Liver (tissue), 9 donors: ENCODE data around the gene SHANK2. TPM values are rescaled to one million over a fixed set of nuclear protein-coding genes. Genes with fewer than 3 reads are reported as not detected.
A peak's percentile ranks its signal among the peaks of the same experiment; 100 is the strongest.

ENCODE experiments used
- DNase-seq: peaks from one replicate; pipeline ENCODE4 v3.0.0-alpha.2; 2017; ENCODE audit warnings: low spot score
- H3K27ac ChIP-seq, 2 donors: one replicate each; pipeline ENCODE4 v1.7.0; 2013; ENCODE audit warnings: inconsistent platforms in 2 of 2, low read length in 2 of 2, control low read depth in 1 of 2, low read depth in 1 of 2, mild to moderate bottlenecking in 1 of 2
- H3K27me3 ChIP-seq, 4 donors: one replicate each; pipeline versions ENCODE4 v1.6.1 to v1.7.0; 2013; ENCODE audit warnings: low read length in 3 of 4, inconsistent platforms in 1 of 4, mild to moderate bottlenecking in 1 of 4, moderate library complexity in 1 of 4; ENCODE audit not compliant: control insufficient read depth in 4 of 4, insufficient read depth in 4 of 4
- H3K36me3 ChIP-seq, 4 donors: one replicate each; pipeline versions ENCODE4 v1.6.1 to v1.7.0; 2013; ENCODE audit warnings: low read length in 3 of 4, mild to moderate bottlenecking in 3 of 4, low read depth in 1 of 4, moderate library complexity in 1 of 4; ENCODE audit not compliant: control insufficient read depth in 4 of 4, insufficient read depth in 3 of 4
- H3K4me1 ChIP-seq, 4 donors: one replicate each; pipeline versions ENCODE4 v1.6.1 to v1.7.0; 2013; ENCODE audit warnings: low read length in 3 of 4, mild to moderate bottlenecking in 3 of 4, moderate library complexity in 1 of 4; ENCODE audit not compliant: control insufficient read depth in 4 of 4, insufficient read depth in 4 of 4
- H3K4me3 ChIP-seq, 3 donors: one replicate each; pipeline versions ENCODE4 v1.6.1 to v1.7.0; 2013; ENCODE audit warnings: low read length in 3 of 3, control low read depth in 1 of 3, low read depth in 1 of 3, mild to moderate bottlenecking in 1 of 3
- H3K9ac ChIP-seq, 2 donors: one replicate each; pipeline ENCODE4 v1.7.0; 2013; ENCODE audit warnings: low read length in 2 of 2, mild to moderate bottlenecking in 2 of 2, moderate library complexity in 2 of 2, control low read depth in 1 of 2, low read depth in 1 of 2
- H3K9me3 ChIP-seq, 4 donors: one replicate each; pipeline versions ENCODE4 v1.6.1 to v1.7.0; 2013; ENCODE audit warnings: low read length in 3 of 4; ENCODE audit not compliant: control insufficient read depth in 4 of 4
- ATF3 ChIP-seq: IDR thresholded peaks from 2 replicates; pipeline ENCODE4 v1.6.1; 2016; ENCODE audit warnings: antibody characterized with exemption
- EGR1 ChIP-seq, 2 donors: IDR thresholded peaks; 2 replicates each; pipeline ENCODE4 v1.6.1; 2016 to 2018; ENCODE audit warnings: antibody characterized with exemption in 2 of 2, low read depth in 2 of 2
- FOXA1 ChIP-seq: IDR thresholded peaks from 2 replicates; pipeline ENCODE4 v1.6.1; 2016; ENCODE audit warnings: antibody characterized with exemption
- FOXA2 ChIP-seq: IDR thresholded peaks from 2 replicates; pipeline ENCODE4 v1.6.1; 2016; ENCODE audit warnings: antibody characterized with exemption
- GABPA ChIP-seq, 2 donors: IDR thresholded peaks in 1 of 2; conservative IDR thresholded peaks in 1 of 2; 2 replicates each; pipeline ENCODE4 v1.6.1; 2016; ENCODE audit warnings: antibody characterized with exemption in 2 of 2, mild to moderate bottlenecking in 1 of 2, moderate library complexity in 1 of 2
- HNF4A ChIP-seq, 2 donors: conservative IDR thresholded peaks; 2 replicates each; pipeline ENCODE4 v1.6.1; 2016; ENCODE audit warnings: antibody characterized with exemption in 2 of 2, mild to moderate bottlenecking in 2 of 2
- HNF4G ChIP-seq: IDR thresholded peaks from 2 replicates; pipeline ENCODE4 v1.6.1; 2016; ENCODE audit warnings: antibody characterized with exemption
- JUND ChIP-seq, 2 donors: IDR thresholded peaks; 2 replicates each; pipeline ENCODE4 v1.6.1; 2016; ENCODE audit warnings: antibody characterized with exemption in 2 of 2
- MAX ChIP-seq: IDR thresholded peaks from 2 replicates; pipeline ENCODE4 v1.6.1; 2016; ENCODE audit warnings: antibody characterized with exemption
- NR2F2 ChIP-seq: IDR thresholded peaks from 2 replicates; pipeline ENCODE4 v1.6.1; 2016; ENCODE audit warnings: antibody characterized with exemption
- RAD21 ChIP-seq, 2 donors: IDR thresholded peaks; 2 replicates each; pipeline ENCODE4 v1.6.1; 2016; ENCODE audit warnings: antibody characterized with exemption in 2 of 2, mild to moderate bottlenecking in 2 of 2
- RXRA ChIP-seq, 2 donors: IDR thresholded peaks; 2 replicates each; pipeline ENCODE4 v1.6.1; 2017 to 2018; ENCODE audit warnings: antibody characterized with exemption in 2 of 2, mild to moderate bottlenecking in 1 of 2
- SP1 ChIP-seq: IDR thresholded peaks from 2 replicates; pipeline ENCODE4 v1.6.1; 2018; ENCODE audit warnings: antibody characterized with exemption, mild to moderate bottlenecking
- TAF1 ChIP-seq: conservative IDR thresholded peaks from 2 replicates; pipeline ENCODE4 v1.6.1; 2016; ENCODE audit warnings: antibody characterized with exemption, mild to moderate bottlenecking
- YY1 ChIP-seq: IDR thresholded peaks from 2 replicates; pipeline ENCODE4 v1.6.1; 2016; ENCODE audit warnings: antibody characterized with exemption, mild to moderate bottlenecking
- ZBTB33 ChIP-seq: IDR thresholded peaks from 2 replicates; pipeline ENCODE4 v1.6.1; 2016; ENCODE audit warnings: antibody characterized with exemption
- WGBS: extraction: QIAGEN DNeasy Blood & Tissue Kit; methylation state at CpG from one replicate; pipeline ENCODE4 v1.1.7; 2013; 5-methylcytosine and 5-hydroxymethylcytosine counted together
- polyA plus RNA-seq, 2 donors: library from polyadenylated mRNA; stranded (reverse) in 1 of 2; unstranded in 1 of 2; fragments of 200-250 nt in 1 of 2; fragments of >200 nt in 1 of 2; fragmentation: Nextera tagmentation in 1 of 2; extraction: Ambion mirVana in 1 of 2; gene quantifications; one replicate each; pipeline versions ENCODE4 v1.2.1 to v1.2.3, GENCODE V29; 2013 to 2015
- total RNA-seq, 2 donors: library from RNA; depleted of rRNA; stranded (reverse); fragments of >200 nt; gene quantifications; one replicate each; pipeline ENCODE4 v1.2.3, GENCODE V29; 2014
- TF ChIP-seq, protein P1 (sequence below): IDR thresholded peaks from 2 replicates; pipeline ENCODE4 v1.6.1; 2016; ENCODE audit warnings: antibody characterized with exemption, mild to moderate bottlenecking
- TF ChIP-seq, protein P2 (sequence below): fragments of 150-350 bp; IDR thresholded peaks from 2 replicates; pipeline ENCODE4 v1.5.1; 2017; ENCODE audit warnings: improper control_type of control experiment, low read depth, low read length; ENCODE audit not compliant: missing input control
- donor health status: healthy.
- donor health status: healthy.
- donor health status: healthy.
- donor health status: healthy.
- donor health status: healthy.

Gene SHANK2
- total and polyA plus RNA-seq, 4 donors = 5.4 to 36.4 (median 12.4) TPM

DNA sequence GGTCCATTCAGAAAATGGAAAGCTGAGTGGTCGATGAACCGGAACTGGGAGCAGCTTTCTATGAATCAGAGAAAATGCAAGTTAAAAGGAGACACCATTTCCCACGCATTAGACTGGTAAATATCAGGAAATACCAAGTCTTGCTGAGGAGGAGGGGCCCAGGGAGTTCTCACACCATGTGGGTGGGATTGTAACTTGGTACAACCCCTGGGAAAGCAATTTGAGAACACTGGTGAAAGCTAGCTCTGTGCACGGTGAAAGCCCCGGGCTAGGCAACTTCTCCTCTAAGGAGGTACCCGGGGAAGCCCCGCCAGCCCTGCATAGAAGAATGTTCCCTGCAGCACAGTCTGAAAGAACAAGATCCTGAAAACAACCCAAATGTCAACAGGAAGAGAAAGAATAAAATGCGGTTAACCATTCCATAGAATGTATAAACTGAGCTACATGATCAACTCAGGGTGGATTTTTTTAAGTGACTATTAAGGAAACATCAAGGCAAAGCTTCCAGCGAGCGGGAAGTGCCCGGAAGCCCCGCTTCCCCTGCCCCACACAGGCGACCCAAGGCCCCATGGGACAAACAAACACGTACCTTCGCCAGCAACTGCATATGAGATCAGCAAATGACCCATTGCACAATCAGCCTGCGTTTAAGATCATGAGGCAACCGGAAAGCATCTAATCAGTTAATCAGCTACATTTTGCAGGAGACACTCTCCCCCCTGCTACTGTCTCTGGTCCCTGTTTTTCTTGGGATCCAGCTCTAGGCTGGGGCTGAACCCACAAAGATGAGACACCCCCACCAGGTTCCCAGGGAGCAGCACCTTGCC, 11.3 kb downstream of the SHANK2 start:
- no peaks in the 10 kb centered on the region for H3K27me3 ChIP-seq
- WGBS = 27% methylated on average over 17 of the region's 17 CpGs
- H3K9me3 ChIP-seq = no peaks in the 10 kb centered on the region
- peak; percentile 65 for TF ChIP-seq FOXA1
- TF ChIP-seq ATF3 = peak; percentile 90
- peak; percentile 67 for TF ChIP-seq FOXA2
- TF ChIP-seq JUND (IDR thresholded peaks at IDR 0.05) = peak; percentile 80 to 89
- TF ChIP-seq, protein P1, sequence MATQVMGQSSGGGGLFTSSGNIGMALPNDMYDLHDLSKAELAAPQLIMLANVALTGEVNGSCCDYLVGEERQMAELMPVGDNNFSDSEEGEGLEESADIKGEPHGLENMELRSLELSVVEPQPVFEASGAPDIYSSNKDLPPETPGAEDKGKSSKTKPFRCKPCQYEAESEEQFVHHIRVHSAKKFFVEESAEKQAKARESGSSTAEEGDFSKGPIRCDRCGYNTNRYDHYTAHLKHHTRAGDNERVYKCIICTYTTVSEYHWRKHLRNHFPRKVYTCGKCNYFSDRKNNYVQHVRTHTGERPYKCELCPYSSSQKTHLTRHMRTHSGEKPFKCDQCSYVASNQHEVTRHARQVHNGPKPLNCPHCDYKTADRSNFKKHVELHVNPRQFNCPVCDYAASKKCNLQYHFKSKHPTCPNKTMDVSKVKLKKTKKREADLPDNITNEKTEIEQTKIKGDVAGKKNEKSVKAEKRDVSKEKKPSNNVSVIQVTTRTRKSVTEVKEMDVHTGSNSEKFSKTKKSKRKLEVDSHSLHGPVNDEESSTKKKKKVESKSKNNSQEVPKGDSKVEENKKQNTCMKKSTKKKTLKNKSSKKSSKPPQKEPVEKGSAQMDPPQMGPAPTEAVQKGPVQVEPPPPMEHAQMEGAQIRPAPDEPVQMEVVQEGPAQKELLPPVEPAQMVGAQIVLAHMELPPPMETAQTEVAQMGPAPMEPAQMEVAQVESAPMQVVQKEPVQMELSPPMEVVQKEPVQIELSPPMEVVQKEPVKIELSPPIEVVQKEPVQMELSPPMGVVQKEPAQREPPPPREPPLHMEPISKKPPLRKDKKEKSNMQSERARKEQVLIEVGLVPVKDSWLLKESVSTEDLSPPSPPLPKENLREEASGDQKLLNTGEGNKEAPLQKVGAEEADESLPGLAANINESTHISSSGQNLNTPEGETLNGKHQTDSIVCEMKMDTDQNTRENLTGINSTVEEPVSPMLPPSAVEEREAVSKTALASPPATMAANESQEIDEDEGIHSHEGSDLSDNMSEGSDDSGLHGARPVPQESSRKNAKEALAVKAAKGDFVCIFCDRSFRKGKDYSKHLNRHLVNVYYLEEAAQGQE = peak; percentile 75
- TF ChIP-seq HNF4G = peak; percentile 25
- TF ChIP-seq ZBTB33 = peak; percentile 71
- TF ChIP-seq YY1 = peak; percentile 68
- no peak for TF ChIP-seq NR2F2
- TF ChIP-seq, protein P2, sequence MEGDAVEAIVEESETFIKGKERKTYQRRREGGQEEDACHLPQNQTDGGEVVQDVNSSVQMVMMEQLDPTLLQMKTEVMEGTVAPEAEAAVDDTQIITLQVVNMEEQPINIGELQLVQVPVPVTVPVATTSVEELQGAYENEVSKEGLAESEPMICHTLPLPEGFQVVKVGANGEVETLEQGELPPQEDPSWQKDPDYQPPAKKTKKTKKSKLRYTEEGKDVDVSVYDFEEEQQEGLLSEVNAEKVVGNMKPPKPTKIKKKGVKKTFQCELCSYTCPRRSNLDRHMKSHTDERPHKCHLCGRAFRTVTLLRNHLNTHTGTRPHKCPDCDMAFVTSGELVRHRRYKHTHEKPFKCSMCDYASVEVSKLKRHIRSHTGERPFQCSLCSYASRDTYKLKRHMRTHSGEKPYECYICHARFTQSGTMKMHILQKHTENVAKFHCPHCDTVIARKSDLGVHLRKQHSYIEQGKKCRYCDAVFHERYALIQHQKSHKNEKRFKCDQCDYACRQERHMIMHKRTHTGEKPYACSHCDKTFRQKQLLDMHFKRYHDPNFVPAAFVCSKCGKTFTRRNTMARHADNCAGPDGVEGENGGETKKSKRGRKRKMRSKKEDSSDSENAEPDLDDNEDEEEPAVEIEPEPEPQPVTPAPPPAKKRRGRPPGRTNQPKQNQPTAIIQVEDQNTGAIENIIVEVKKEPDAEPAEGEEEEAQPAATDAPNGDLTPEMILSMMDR = no peak
- peak in 1 of 2 donors; percentile 75 for TF ChIP-seq GABPA (IDR thresholded peaks at IDR 0.05 in 1 of 2, conservative IDR thresholded peaks at IDR 0.05 in 1 of 2)
- TF ChIP-seq EGR1 (IDR thresholded peaks at IDR 0.05; ENCODE audit: low read depth in 2 of 2) = peak in 1 of 2 donors; percentile 78
- peak; percentile 61 to 94 for TF ChIP-seq RXRA (IDR thresholded peaks at IDR 0.05)
- TF ChIP-seq HNF4A (conservative IDR thresholded peaks at IDR 0.05) = peak; percentile 88 to 94
- peak; percentile 95 for TF ChIP-seq MAX
- TF ChIP-seq TAF1 = no peak
- TF ChIP-seq RAD21 (IDR thresholded peaks at IDR 0.05) = peak; percentile 61 to 63
- peak; percentile 74 for TF ChIP-seq SP1
- H3K36me3 ChIP-seq = peaks cover 0 to 12% (median 3%) of the 10 kb centered on the region in 4 donors
- no peak overlapping the region for H3K4me3 ChIP-seq
- H3K4me1 ChIP-seq = peaks cover 3 to 10% (median 8%) of the 10 kb centered on the region in 4 donors
- peak; percentile 57 for DNase-seq
- H3K27ac ChIP-seq = peak overlapping the region; percentile 85
- H3K9ac ChIP-seq = peak overlapping the region; percentile 25 to 47
